ENCODE data around the gene EYA2. TPM values are rescaled to one million over a fixed set of nuclear protein-coding genes. Genes with fewer than 3 reads are reported as not detected.

EYA2 gene
- total RNA-seq, 1 donor from 2014 or later: 1.8 TPM

- TF ChIP-seq EZH2phosphoT487 (IDR thresholded peaks at IDR 0.05): no peak
- TF ChIP-seq EZH2 (IDR thresholded peaks at IDR 0.05): no peak
- no peak for TF ChIP-seq CTCF (IDR thresholded peaks at IDR 0.05)
- Histone ChIP-seq H3K27ac (no peak overlapping the region), H4K20me1 (ENCODE audit: low read depth) (peaks cover 5% of the 10 kb centered on the region), H3K9me3 (ENCODE audit: low read depth) (no peaks in the 10 kb centered on the region), H2AFZ (replicated peaks) (no peak overlapping the region), H3K27me3 (no peaks in the 10 kb centered on the region), H3K4me2 (no peak overlapping the region), H3K4me3 (no peak overlapping the region), H3K9ac (no peak overlapping the region), H3K4me1 (no peaks in the 10 kb centered on the region), H3K79me2 (ENCODE audit: low read depth) (peaks cover 28% of the 10 kb centered on the region), H3F3A (ENCODE audit: low read depth) (peaks cover 19% of the 10 kb centered on the region), H3K36me3 (peaks cover 14% of the 10 kb centered on the region)
- H3K4me3 Mint-ChIP-seq: no peak overlapping the region
- no peaks in the 10 kb centered on the region for H3K9me3 Mint-ChIP-seq
- peaks cover 53% of the 10 kb centered on the region for H3K36me3 Mint-ChIP-seq
- peaks cover 4% of the 10 kb centered on the region for H3K27me3 Mint-ChIP-seq (ENCODE audit: insufficient read depth, low read depth)
- DNase-seq (ENCODE audit: low spot score): no peak
- no peak overlapping the region for H3K27ac Mint-ChIP-seq
- H3K4me1 Mint-ChIP-seq: peaks cover 3% of the 10 kb centered on the region
Measured at GRCh38 chr20:47222468-47223119, 328.0 kb downstream of the EYA2 start.

GRCh38 chr20:47223896-47224295, 329.3 kb downstream of the EYA2 start:
- Mint-ChIP-seq H3K9me3 (no peaks in the 10 kb centered on the region), H3K27me3 (ENCODE audit: insufficient read depth, low read depth) (peaks cover 4% of the 10 kb centered on the region), H3K4me1 (peaks cover 3% of the 10 kb centered on the region), H3K4me3 (no peak overlapping the region), H3K36me3 (peaks cover 46% of the 10 kb centered on the region), H3K27ac (no peak overlapping the region)
- H3K36me3 ChIP-seq: peaks cover 10% of the 10 kb centered on the region
- peaks cover 5% of the 10 kb centered on the region for H4K20me1 ChIP-seq (ENCODE audit: low read depth)
- no peak overlapping the region for H3K4me3 ChIP-seq
- H2AFZ ChIP-seq (replicated peaks): no peak overlapping the region
- no peak overlapping the region for H3K9ac ChIP-seq
- H3F3A ChIP-seq (ENCODE audit: low read depth): peaks cover 22% of the 10 kb centered on the region
- H3K27ac ChIP-seq: no peak overlapping the region
- no peak for TF ChIP-seq EZH2 (IDR thresholded peaks at IDR 0.05)
- TF ChIP-seq EZH2phosphoT487 (IDR thresholded peaks at IDR 0.05): no peak
- TF ChIP-seq CTCF (IDR thresholded peaks at IDR 0.05): no peak
- H3K4me1 ChIP-seq: no peaks in the 10 kb centered on the region
- H3K79me2 ChIP-seq (ENCODE audit: low read depth): peaks cover 16% of the 10 kb centered on the region
- no peak for DNase-seq (ENCODE audit: low spot score)
- H3K27me3 ChIP-seq: no peaks in the 10 kb centered on the region
- no peak overlapping the region for H3K4me2 ChIP-seq
- H3K9me3 ChIP-seq (ENCODE audit: low read depth): no peaks in the 10 kb centered on the region

- Histone ChIP-seq H3F3A (ENCODE audit: low read depth) (peaks cover 22% of the 10 kb centered on the region), H3K79me2 (ENCODE audit: low read depth) (peaks cover 13% of the 10 kb centered on the region), H2AFZ (replicated peaks) (no peak overlapping the region), H3K27me3 (no peaks in the 10 kb centered on the region), H3K4me1 (no peaks in the 10 kb centered on the region), H3K9me3 (ENCODE audit: low read depth) (no peaks in the 10 kb centered on the region), H3K4me2 (no peak overlapping the region), H4K20me1 (ENCODE audit: low read depth) (peaks cover 5% of the 10 kb centered on the region), H3K36me3 (peaks cover 10% of the 10 kb centered on the region), H3K9ac (no peak overlapping the region), H3K4me3 (no peak overlapping the region), H3K27ac (no peak overlapping the region)
- H3K4me1 Mint-ChIP-seq: peaks cover 3% of the 10 kb centered on the region
- DNase-seq (ENCODE audit: low spot score): no peak
- peaks cover 47% of the 10 kb centered on the region for H3K36me3 Mint-ChIP-seq
- H3K27me3 Mint-ChIP-seq (ENCODE audit: insufficient read depth, low read depth): peaks cover 4% of the 10 kb centered on the region
- H3K9me3 Mint-ChIP-seq: no peaks in the 10 kb centered on the region
- H3K4me3 Mint-ChIP-seq: no peak overlapping the region
- H3K27ac Mint-ChIP-seq: no peak overlapping the region
- TF ChIP-seq CTCF (IDR thresholded peaks at IDR 0.05): no peak
- TF ChIP-seq EZH2 (IDR thresholded peaks at IDR 0.05): no peak
- no peak for TF ChIP-seq EZH2phosphoT487 (IDR thresholded peaks at IDR 0.05)
Measured at GRCh38 chr20:47224300-47224791, 329.7 kb downstream of the EYA2 start.
